Suprapubic skin (tissue), 4 donors: ENCODE measurements around the gene MYL6B. TPM values are rescaled to one million over a fixed set of nuclear protein-coding genes. Genes with fewer than 3 reads are reported as not detected.
A peak's percentile ranks its signal among the peaks of the same experiment; 100 is the strongest.

Experiments
- DNase-seq, 2 donors: peaks; one replicate each; pipeline ENCODE4 v3.0.0-alpha.2; 2019; ENCODE audit warnings: low spot score in 2 of 2
- H3K27ac ChIP-seq: fragments of 200-600 bp; sonication (generic); one replicate; pipeline ENCODE4 v1.5.1; 2019
- H3K27me3 ChIP-seq: fragments of 200-600 bp; sonication (generic); one replicate; pipeline ENCODE4 v1.5.1; 2019
- H3K36me3 ChIP-seq: fragments of 200-600 bp; sonication (generic); one replicate; pipeline ENCODE4 v1.5.1; 2019
- H3K4me1 ChIP-seq: fragments of 200-600 bp; sonication (generic); one replicate; pipeline ENCODE4 v1.5.1; 2019
- H3K4me3 ChIP-seq: fragments of 200-600 bp; sonication (generic); one replicate; pipeline ENCODE4 v1.5.1; 2019; ENCODE audit warnings: mild to moderate bottlenecking
- H3K9me3 ChIP-seq: fragments of 200-600 bp; sonication (generic); one replicate; pipeline ENCODE4 v1.5.1; 2019
- CTCF ChIP-seq, 2 donors: fragments of 200-600 bp in 1 of 2; fragments of 450-650 bp in 1 of 2; sonication (generic) in 1 of 2; IDR thresholded peaks; one replicate each; pipeline ENCODE4 v1.5.1; 2016 to 2019; ENCODE audit warnings: antibody characterized with exemption in 2 of 2, mild to moderate bottlenecking in 1 of 2, moderate library complexity in 1 of 2
- EP300 ChIP-seq: sonication (generic); formaldehyde crosslinking; IDR thresholded peaks from one replicate; pipeline ENCODE4 v1.6.1; 2017; ENCODE audit warnings: antibody characterized with exemption
- POLR2A ChIP-seq, 2 donors: fragments of 450-650 bp; IDR thresholded peaks; one replicate each; pipeline ENCODE4 v1.6.1; 2017; ENCODE audit warnings: antibody characterized with exemption in 2 of 2, mild to moderate bottlenecking in 2 of 2, moderate library complexity in 2 of 2
- POLR2AphosphoS5 ChIP-seq, 3 donors: sonication (generic); formaldehyde crosslinking; IDR thresholded peaks; one replicate each; pipeline ENCODE4 v1.6.1; 2017; ENCODE audit warnings: antibody characterized with exemption in 3 of 3
- WGBS: methylation state at CpG from one replicate; pipeline ENCODE4 v1.1.5; 2018; 5-methylcytosine and 5-hydroxymethylcytosine counted together
- total RNA-seq, 4 donors: library from RNA; depleted of rRNA; stranded (reverse); fragments of >200 nt; gene quantifications; one replicate each; pipeline ENCODE4 v1.1.0, GENCODE V29; 2016

The MYL6B gene
- total RNA-seq, 4 donors from 2014 or later = 28.3 to 37.4 (median 28.5) TPM

- 92% methylated on average over 3 of the region's 3 CpGs for WGBS
- H3K27ac ChIP-seq = no peak overlapping the region
- H3K4me3 ChIP-seq = no peak overlapping the region
- DNase-seq = no peak
- TF ChIP-seq EP300 = no peak
- no peak for TF ChIP-seq CTCF (IDR thresholded peaks at IDR 0.05)
- TF ChIP-seq POLR2A (IDR thresholded peaks at IDR 0.05) = no peak
- peaks cover 100% of the 10 kb centered on the region for H3K36me3 ChIP-seq
- no peaks in the 10 kb centered on the region for H3K9me3 ChIP-seq
- H3K27me3 ChIP-seq = no peaks in the 10 kb centered on the region
- no peaks in the 10 kb centered on the region for H3K4me1 ChIP-seq
These were observed 26.0 kb downstream of the MYL6B start for GRCh38 chr12:56178347-56178746.

- no peak for DNase-seq
- Histone ChIP-seq H3K4me1 (peaks cover 29% of the 10 kb centered on the region), H3K36me3 (peaks cover 49% of the 10 kb centered on the region), H3K27ac (no peak overlapping the region), H3K27me3 (no peaks in the 10 kb centered on the region), H3K9me3 (no peaks in the 10 kb centered on the region), H3K4me3 (no peak overlapping the region)
- 41% methylated on average over 2 of the region's 2 CpGs for WGBS
- TF ChIP-seq POLR2A (IDR thresholded peaks at IDR 0.05) (no peak), POLR2AphosphoS5 (IDR thresholded peaks at IDR 0.05) (no peak), EP300 (no peak), CTCF (IDR thresholded peaks at IDR 0.05) (no peak)
These were observed 34.6 kb downstream of the MYL6B start for GRCh38 chr12:56186957-56187356.

- TF ChIP-seq CTCF (IDR thresholded peaks at IDR 0.05) = no peak
- TF ChIP-seq POLR2A (IDR thresholded peaks at IDR 0.05) = no peak
- no peak for TF ChIP-seq POLR2AphosphoS5 (IDR thresholded peaks at IDR 0.05)
- no peak for TF ChIP-seq EP300
- peak overlapping the region; percentile 88 for H3K4me3 ChIP-seq
- 10% methylated on average over 10 of the region's 10 CpGs for WGBS
- DNase-seq = no peak
- peak overlapping the region; percentile 91 for H3K27ac ChIP-seq
- peaks cover 36% of the 10 kb centered on the region for H3K36me3 ChIP-seq
- H3K9me3 ChIP-seq = no peaks in the 10 kb centered on the region
- no peaks in the 10 kb centered on the region for H3K27me3 ChIP-seq
- H3K4me1 ChIP-seq = peaks cover 29% of the 10 kb centered on the region
These were observed 35.9 kb downstream of the MYL6B start for GRCh38 chr12:56188131-56188777.

GRCh38 chr12:56188778-56189098 is 36.4 kb downstream of the MYL6B start:
- no peak for TF ChIP-seq CTCF (IDR thresholded peaks at IDR 0.05)
- no peak for TF ChIP-seq POLR2AphosphoS5 (IDR thresholded peaks at IDR 0.05)
- no peak for TF ChIP-seq POLR2A (IDR thresholded peaks at IDR 0.05)
- TF ChIP-seq EP300 = no peak
- WGBS = 16% methylated on average over 5 of the region's 17 CpGs
- no peak for DNase-seq
- H3K27me3 ChIP-seq = no peaks in the 10 kb centered on the region
- H3K9me3 ChIP-seq = no peaks in the 10 kb centered on the region
- H3K4me3 ChIP-seq = peak overlapping the region; percentile 88
- H3K4me1 ChIP-seq = peaks cover 29% of the 10 kb centered on the region
- peaks cover 31% of the 10 kb centered on the region for H3K36me3 ChIP-seq
- H3K27ac ChIP-seq = peak overlapping the region; percentile 91

GRCh38 chr12:56189099-56189917 is 36.9 kb downstream of the MYL6B start, which contains the start of gene SMARCC2:
TSS of gene SMARCC2 (minus strand) at chr12:56189483. CDS start at chr12:56189461, 22 bp downstream.
- H3K4me3 ChIP-seq = peak within 1 kb of the TSS; percentile 88
- peak within 1 kb of the TSS; percentile 91 for H3K27ac ChIP-seq
- H3K36me3 ChIP-seq = peaks cover 25% of the 10 kb centered on the region
- peak; percentile 92 to 93 for DNase-seq
- H3K4me1 ChIP-seq = peaks cover 29% of the 10 kb centered on the region
- no peaks in the 10 kb centered on the region for H3K27me3 ChIP-seq
- WGBS = 3% methylated on average over 17 of the region's 93 CpGs
- H3K9me3 ChIP-seq = no peaks in the 10 kb centered on the region
- TF ChIP-seq POLR2A (IDR thresholded peaks at IDR 0.05) (peak in 1 of 2 donors; percentile 20), POLR2AphosphoS5 (IDR thresholded peaks at IDR 0.05) (peak in 1 of 3 donors; percentile 27), EP300 (no peak), CTCF (IDR thresholded peaks at IDR 0.05) (peak; percentile 72 to 81)
